DND-41 (cell line): Measurements from ENCODE around the gene AASS.

Source experiments
- ATAC-seq: fragments of 200-7000 bp; cut with Tn5 transposase; 3 replicates; pipeline ENCODE4 v1.9.1; 2021; ENCODE audit warnings: low read depth; ENCODE audit not compliant: insufficient read depth
- DNase-seq: peaks from one replicate; pipeline ENCODE4 v3.0.0-alpha.2; 2020
- H2AFZ ChIP-seq: 2 replicates; pipeline ENCODE4 v1.6.0; 2012; ENCODE audit warnings: low read depth, low read length
- H3K27ac ChIP-seq: 2 replicates; pipeline ENCODE4 v1.5.1; 2012; ENCODE audit warnings: low read length, inconsistent platforms
- H3K27me3 ChIP-seq: fragments of 200-600 bp; sonication (generic); 2 replicates; pipeline ENCODE4 v1.6.0; 2012; ENCODE audit warnings: low read length, mild to moderate bottlenecking, inconsistent platforms; ENCODE audit not compliant: insufficient read depth, poor library complexity
- H3K36me3 ChIP-seq: 2 replicates; pipeline ENCODE4 v1.5.1; 2012; ENCODE audit warnings: low read length, inconsistent platforms; ENCODE audit not compliant: insufficient read depth
- H3K4me1 ChIP-seq: 2 replicates; pipeline ENCODE4 v1.5.1; 2012; ENCODE audit warnings: mild to moderate bottlenecking, low read length; ENCODE audit not compliant: insufficient read depth
- H3K4me2 ChIP-seq: 2 replicates; pipeline ENCODE4 v1.6.0; 2012; ENCODE audit warnings: mild to moderate bottlenecking, moderate library complexity, low read length, inconsistent platforms; ENCODE audit not compliant: insufficient read depth
- H3K4me3 ChIP-seq, 2 experiments: fragments of 200-600 bp in 1 of 2; shearing (Covaris generic) in 1 of 2; 2 replicates each; pipeline ENCODE4 v1.5.1; 2012 to 2016; ENCODE audit warnings: inconsistent platforms in 2 of 2, low read length in 2 of 2, mild to moderate bottlenecking in 2 of 2, low read depth in 1 of 2, moderate library complexity in 1 of 2
- H3K79me2 ChIP-seq: 2 replicates; pipeline ENCODE4 v1.6.0; 2012; ENCODE audit warnings: low read length, inconsistent platforms; ENCODE audit not compliant: insufficient read depth
- H3K9ac ChIP-seq: 2 replicates; pipeline ENCODE4 v1.6.0; 2012; ENCODE audit warnings: low read depth, mild to moderate bottlenecking, inconsistent platforms, low read length, moderate library complexity
- H3K9me3 ChIP-seq: 2 replicates; pipeline ENCODE4 v1.5.1; 2012; ENCODE audit warnings: low read length, moderate library complexity, mild to moderate bottlenecking, inconsistent platforms; ENCODE audit not compliant: insufficient read depth, severe bottlenecking
- H4K20me1 ChIP-seq: 2 replicates; pipeline ENCODE4 v1.6.0; 2012; ENCODE audit warnings: low read length; ENCODE audit not compliant: insufficient read depth
- EZH2 ChIP-seq: IDR thresholded peaks from 3 replicates; pipeline ENCODE4 v1.6.1; 2012; ENCODE audit warnings: borderline replicate concordance, low read depth, mild to moderate bottlenecking, moderate library complexity, low read length, inconsistent platforms; ENCODE audit not compliant: severe bottlenecking
- TF ChIP-seq, protein P1 (sequence below): IDR thresholded peaks from 2 replicates; pipeline ENCODE4 v1.5.1; 2012; ENCODE audit warnings: borderline replicate concordance, low read length, moderate library complexity, mild to moderate bottlenecking; ENCODE audit not compliant: poor library complexity, severe bottlenecking; ENCODE audit errors: extremely low read depth

Gene AASS

DNA sequence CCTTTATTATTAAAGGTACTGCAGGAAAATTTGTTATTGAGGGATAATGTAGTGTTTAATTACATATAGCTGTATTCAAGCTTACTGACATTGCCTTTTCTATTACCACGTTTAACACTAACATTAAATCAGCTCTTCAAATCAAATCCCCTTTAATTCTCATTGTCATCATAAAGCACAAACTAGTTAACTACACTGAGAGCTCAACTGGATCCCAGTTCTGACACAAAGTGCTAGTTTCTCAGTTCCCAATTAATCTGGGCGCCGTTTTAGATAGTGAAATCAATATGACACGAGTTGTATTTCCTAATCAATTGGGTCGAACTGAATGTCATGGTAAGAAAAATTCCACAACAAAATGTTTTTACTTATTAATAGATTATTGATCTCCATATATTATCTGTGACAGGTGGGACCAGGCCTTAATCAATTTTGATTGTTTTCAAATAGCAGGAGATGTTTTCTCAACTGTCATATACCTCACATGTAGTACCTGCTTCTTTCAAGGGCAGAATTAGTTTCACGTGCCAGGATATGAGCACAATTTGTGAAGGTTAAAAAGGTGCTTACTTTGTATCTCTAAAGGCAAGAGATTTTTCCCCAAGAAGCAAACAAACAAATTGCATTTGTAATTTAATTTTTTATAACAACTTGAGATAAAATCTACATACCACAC lies 71.0 kb downstream of the AASS start:
- no peaks in the 10 kb centered on the region for H3K9me3 ChIP-seq
- no peak overlapping the region for H3K27ac ChIP-seq
- no peak overlapping the region for H2AFZ ChIP-seq
- H3K4me1 ChIP-seq, result no peaks in the 10 kb centered on the region
- H4K20me1 ChIP-seq, result no peaks in the 10 kb centered on the region
- no peak overlapping the region for H3K4me3 ChIP-seq
- ATAC-seq, result no peak
- DNase-seq, result no peak
- no peaks in the 10 kb centered on the region for H3K36me3 ChIP-seq
- no peaks in the 10 kb centered on the region for H3K27me3 ChIP-seq
- no peak overlapping the region for H3K9ac ChIP-seq
- H3K79me2 ChIP-seq, result no peaks in the 10 kb centered on the region
- H3K4me2 ChIP-seq, result no peak overlapping the region
- no peak for TF ChIP-seq EZH2
- TF ChIP-seq, protein P1, sequence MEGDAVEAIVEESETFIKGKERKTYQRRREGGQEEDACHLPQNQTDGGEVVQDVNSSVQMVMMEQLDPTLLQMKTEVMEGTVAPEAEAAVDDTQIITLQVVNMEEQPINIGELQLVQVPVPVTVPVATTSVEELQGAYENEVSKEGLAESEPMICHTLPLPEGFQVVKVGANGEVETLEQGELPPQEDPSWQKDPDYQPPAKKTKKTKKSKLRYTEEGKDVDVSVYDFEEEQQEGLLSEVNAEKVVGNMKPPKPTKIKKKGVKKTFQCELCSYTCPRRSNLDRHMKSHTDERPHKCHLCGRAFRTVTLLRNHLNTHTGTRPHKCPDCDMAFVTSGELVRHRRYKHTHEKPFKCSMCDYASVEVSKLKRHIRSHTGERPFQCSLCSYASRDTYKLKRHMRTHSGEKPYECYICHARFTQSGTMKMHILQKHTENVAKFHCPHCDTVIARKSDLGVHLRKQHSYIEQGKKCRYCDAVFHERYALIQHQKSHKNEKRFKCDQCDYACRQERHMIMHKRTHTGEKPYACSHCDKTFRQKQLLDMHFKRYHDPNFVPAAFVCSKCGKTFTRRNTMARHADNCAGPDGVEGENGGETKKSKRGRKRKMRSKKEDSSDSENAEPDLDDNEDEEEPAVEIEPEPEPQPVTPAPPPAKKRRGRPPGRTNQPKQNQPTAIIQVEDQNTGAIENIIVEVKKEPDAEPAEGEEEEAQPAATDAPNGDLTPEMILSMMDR, result no peak

DNA sequence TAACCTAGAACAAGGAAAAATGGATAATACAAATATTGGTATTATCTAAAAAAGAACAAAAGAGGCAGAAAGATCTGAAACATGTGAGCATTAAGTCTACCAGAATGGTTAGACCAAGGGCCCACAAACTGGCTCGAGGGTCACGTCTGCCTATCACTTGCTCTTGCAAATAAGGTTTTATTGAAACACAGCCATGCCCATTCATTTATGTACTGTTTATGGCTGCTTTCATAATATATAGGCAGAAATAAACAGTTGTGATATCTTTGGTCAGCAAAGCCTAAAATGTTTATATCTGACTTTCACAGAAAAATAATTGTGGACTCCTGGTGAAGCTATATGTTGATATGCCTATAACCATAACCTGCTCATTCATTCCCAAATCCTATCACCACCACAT lies 71.8 kb downstream of the AASS start:
- Histone ChIP-seq H3K27ac (no peak overlapping the region), H3K4me3 (no peak overlapping the region), H3K4me2 (no peak overlapping the region), H3K36me3 (no peaks in the 10 kb centered on the region), H3K79me2 (no peaks in the 10 kb centered on the region), H3K9ac (no peak overlapping the region), H3K27me3 (no peaks in the 10 kb centered on the region), H2AFZ (no peak overlapping the region), H3K4me1 (no peaks in the 10 kb centered on the region), H4K20me1 (no peaks in the 10 kb centered on the region), H3K9me3 (no peaks in the 10 kb centered on the region)
- DNase-seq (no peak), ATAC-seq (no peak)
- TF ChIP-seq, protein P1, result no peak
- TF ChIP-seq EZH2, result no peak

DNA sequence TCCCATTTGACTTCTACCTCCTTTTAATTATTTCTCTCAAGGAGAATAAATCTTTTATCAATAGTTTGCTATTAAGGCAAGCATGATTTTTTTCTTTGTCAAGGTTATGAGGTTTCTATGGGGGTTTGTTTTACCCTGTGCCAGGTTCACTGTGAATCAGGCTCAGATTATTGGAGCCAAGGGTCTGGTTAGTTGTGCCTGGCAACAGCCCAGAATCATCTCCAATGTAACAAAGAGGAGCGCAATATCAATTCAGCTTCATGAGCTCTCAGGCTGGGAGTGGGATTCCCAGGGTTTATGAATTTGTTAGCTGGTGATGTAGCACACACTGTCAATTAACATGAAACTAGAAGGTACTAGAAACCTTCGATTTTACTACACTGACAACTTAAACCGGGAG lies 73.2 kb downstream of the AASS start:
- H3K4me1 ChIP-seq, result no peaks in the 10 kb centered on the region
- no peak overlapping the region for H2AFZ ChIP-seq
- no peaks in the 10 kb centered on the region for H3K79me2 ChIP-seq
- ATAC-seq (no peak), DNase-seq (no peak)
- no peak overlapping the region for H3K4me2 ChIP-seq
- no peak overlapping the region for H3K4me3 ChIP-seq
- no peak overlapping the region for H3K27ac ChIP-seq
- H3K9me3 ChIP-seq, result no peaks in the 10 kb centered on the region
- TF ChIP-seq EZH2, result no peak
- TF ChIP-seq, protein P1, result no peak
- H4K20me1 ChIP-seq, result no peaks in the 10 kb centered on the region
- no peaks in the 10 kb centered on the region for H3K36me3 ChIP-seq
- no peaks in the 10 kb centered on the region for H3K27me3 ChIP-seq
- H3K9ac ChIP-seq, result no peak overlapping the region

DNA sequence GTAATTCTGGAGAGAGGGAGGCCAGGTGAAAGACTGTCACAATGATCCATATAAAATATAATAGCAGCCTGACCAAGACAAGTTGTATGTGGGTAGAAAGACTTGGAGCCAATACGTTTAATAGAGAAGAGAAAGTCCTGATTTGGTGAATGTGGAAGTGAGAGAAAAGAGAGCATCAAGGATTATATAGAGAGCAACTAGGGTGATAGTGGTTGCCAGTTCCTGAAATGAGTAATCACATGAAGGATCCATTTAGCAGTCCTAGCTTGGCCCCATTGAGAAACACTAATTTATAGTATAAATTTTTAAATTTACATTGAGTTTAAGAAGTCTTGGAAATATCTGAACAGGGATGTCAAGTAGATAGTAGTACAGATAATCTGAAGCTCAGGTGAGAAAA lies 74.0 kb downstream of the AASS start:
- DNase-seq (no peak), ATAC-seq (no peak)
- no peak overlapping the region for H3K27ac ChIP-seq
- TF ChIP-seq, protein P1, result no peak
- no peak for TF ChIP-seq EZH2
- no peak overlapping the region for H3K9ac ChIP-seq
- no peaks in the 10 kb centered on the region for H3K27me3 ChIP-seq
- no peak overlapping the region for H2AFZ ChIP-seq
- no peaks in the 10 kb centered on the region for H3K79me2 ChIP-seq
- H4K20me1 ChIP-seq, result no peaks in the 10 kb centered on the region
- no peaks in the 10 kb centered on the region for H3K4me1 ChIP-seq
- no peaks in the 10 kb centered on the region for H3K36me3 ChIP-seq
- H3K4me2 ChIP-seq, result no peak overlapping the region
- no peaks in the 10 kb centered on the region for H3K9me3 ChIP-seq
- H3K4me3 ChIP-seq, result no peak overlapping the region
